LHCN-M2 (cell line): ENCODE data around the gene ACAD8. TPM values are rescaled to one million over a fixed set of nuclear protein-coding genes. Genes with fewer than 3 reads are reported as not detected.

Source experiments
- DNase-seq: peaks from one replicate; pipeline ENCODE4 v3.0.0-alpha.2; 2012; ENCODE audit warnings: low read depth
- total RNA-seq: library from RNA; depleted of rRNA; stranded (reverse); fragments of >200 nt; gene quantifications from 2 replicates; pipeline ENCODE4 v1.2.3, GENCODE V29; 2014; rRNA removed

Gene ACAD8
- total RNA-seq, 1 experiment from 2014 or later = 23.4 TPM

GRCh38 chr11:134289789-134290188, 36.4 kb downstream of the ACAD8 start:
- no peak for DNase-seq

DNA sequence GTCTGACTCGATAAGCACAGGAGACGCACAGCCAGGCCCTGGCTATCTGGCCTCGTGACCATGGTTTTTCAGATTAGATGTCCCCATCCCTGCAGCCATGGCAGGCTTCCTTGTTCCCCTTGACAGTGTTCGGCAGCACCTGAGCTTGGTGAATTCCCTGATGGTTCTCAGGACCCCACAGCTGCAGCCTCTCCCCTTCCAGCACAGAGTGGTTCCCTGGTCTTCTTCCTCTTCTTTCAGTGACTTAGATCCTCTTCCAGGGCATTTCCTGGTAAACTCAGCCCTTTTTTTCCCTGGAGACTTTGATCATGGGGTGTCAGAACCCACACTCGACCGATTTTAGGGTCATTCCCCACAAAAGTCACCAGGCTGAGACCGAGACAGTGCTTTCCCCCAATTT, 37.3 kb downstream of the ACAD8 start:
- no peak for DNase-seq

DNA sequence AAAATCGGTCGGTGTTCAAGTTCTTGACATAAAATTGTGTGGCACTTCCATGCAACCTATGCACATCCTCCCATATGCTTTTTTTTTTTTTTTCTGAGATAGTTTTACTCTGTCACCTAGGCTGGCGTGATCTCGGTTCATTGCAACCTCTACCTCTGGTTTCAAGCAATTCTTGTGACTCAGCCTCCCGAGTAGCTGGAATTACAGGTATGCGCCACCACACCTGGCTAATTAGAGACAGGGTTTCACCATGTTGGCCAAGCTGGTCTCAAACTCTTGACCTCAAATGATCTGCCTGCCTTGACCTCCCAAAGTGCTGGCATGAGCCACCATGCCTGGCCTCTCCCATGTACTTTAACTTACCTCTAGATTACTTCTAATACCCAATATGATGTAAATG, 37.8 kb downstream of the ACAD8 start:
- no peak for DNase-seq

GRCh38 chr11:134292661-134293060, 39.3 kb downstream of the ACAD8 start:
- DNase-seq = no peak

GRCh38 chr11:134293119-134294113, 40.0 kb downstream of the ACAD8 start:
- no peak for DNase-seq

DNA sequence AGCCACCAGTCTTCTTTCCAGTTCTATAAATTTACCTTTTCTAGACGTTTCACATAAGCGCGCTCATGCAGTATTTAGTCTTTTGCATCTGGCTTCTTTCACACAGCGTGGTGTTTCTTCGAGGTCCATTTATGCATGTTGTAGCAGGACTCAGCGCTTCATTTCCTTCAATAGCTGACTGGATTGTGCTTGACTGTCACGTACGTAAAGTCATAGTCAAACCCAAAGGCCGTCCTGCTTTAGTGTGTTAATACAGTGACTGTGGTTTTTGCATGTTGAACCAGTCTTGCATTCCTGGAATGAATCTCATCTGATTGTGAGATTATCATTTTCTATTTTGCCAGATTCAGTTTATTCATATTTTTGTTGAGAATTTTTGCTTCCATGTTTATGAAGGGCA, 41.3 kb downstream of the ACAD8 start:
- no peak for DNase-seq

- DNase-seq = no peak
These were observed 58.9 kb downstream of the ACAD8 start for GRCh38 chr11:134312223-134312622.

- no peak for DNase-seq
These were observed 59.4 kb downstream of the ACAD8 start for GRCh38 chr11:134312807-134313206.

DNA sequence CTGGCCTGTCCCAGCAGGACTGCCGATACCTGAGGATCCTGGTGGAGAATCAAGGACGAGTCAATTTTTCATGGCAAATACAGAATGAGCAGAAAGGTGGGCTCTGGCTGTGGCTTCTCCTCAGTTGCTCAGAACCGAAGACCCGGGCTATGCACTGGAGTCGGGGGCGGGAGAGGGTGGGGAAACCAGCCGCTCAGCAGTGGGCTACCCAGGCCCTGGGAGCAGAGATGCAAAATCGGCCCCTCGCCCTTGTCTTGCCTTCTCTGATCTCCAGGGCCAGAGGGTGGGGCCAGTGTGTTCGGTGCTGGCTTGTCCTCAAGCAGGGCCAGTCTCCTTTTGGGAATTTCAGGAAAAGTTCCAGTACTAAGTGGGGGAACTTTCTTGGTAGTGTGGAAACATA, 60.0 kb downstream of the ACAD8 start:
- DNase-seq = no peak

DNA sequence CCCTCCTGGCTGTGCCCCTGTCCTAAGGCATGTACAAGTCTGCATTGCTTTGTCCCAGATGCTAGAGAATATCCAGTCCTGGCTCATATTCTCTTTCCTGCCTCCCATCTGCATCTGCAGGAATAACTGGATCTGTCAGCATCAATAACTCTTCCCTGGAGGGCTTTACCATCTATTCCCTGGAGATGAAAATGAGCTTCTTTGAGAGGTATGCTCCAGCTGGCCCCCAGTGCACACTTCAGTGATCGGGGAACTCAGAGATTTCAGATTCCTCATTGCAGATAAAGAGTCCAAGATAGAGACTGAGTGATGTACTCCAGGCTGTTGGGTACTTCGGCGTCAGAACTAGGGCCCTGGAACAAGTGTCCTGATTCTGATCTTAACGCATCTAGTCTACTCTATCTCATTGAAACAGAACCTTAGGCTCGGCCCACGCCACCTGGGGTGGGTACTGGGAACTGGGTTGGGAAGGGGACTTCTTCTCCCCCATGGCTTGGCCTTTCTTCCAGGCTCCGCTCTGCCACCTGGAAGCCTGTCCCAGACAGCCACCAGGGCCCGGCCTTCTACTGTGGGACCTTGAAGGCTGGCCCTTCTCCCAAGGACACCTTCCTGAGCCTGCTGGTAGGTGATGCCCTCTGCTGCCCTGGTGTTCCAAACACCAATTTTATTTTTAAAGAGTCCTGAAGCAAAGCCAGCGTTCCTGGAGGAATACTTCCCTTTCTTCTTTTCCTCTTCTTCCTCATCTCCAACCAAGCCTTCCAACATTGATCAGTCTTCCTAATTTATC, 60.6 kb downstream of the ACAD8 start:
- DNase-seq = no peak

Other genes with a start within 250 kb of the ACAD8 start
- 116 and 152 TPM in 2 replicates for gene JAM3, start 184.5 kb upstream of the ACAD8 start, total RNA-seq
- 30.6 and 38.9 TPM in 2 replicates for gene NCAPD3, start 29.6 kb upstream of the ACAD8 start, total RNA-seq
- gene VPS26B, start 28.9 kb upstream of the ACAD8 start, total RNA-seq = 35.8 and 39.6 TPM in 2 replicates
- gene THYN1, start 216 bp upstream of the ACAD8 start, total RNA-seq = 48.4 and 52.4 TPM in 2 replicates
- gene GLB1L3, start 22.8 kb downstream of the ACAD8 start, total RNA-seq = not detected in 2 replicates
- gene GLB1L2, start 78.4 kb downstream of the ACAD8 start, total RNA-seq = not detected in 2 replicates
- gene B3GAT1, start 158.7 kb downstream of the ACAD8 start, total RNA-seq = not detected in 2 replicates